Measurements from ENCODE around the gene BRPF3. TPM values are rescaled to one million over a fixed set of nuclear protein-coding genes. Genes with fewer than 3 reads are reported as not detected.

The BRPF3 gene
- total RNA-seq, 1 experiment from 2014 or later, result 43.4 TPM

DNA sequence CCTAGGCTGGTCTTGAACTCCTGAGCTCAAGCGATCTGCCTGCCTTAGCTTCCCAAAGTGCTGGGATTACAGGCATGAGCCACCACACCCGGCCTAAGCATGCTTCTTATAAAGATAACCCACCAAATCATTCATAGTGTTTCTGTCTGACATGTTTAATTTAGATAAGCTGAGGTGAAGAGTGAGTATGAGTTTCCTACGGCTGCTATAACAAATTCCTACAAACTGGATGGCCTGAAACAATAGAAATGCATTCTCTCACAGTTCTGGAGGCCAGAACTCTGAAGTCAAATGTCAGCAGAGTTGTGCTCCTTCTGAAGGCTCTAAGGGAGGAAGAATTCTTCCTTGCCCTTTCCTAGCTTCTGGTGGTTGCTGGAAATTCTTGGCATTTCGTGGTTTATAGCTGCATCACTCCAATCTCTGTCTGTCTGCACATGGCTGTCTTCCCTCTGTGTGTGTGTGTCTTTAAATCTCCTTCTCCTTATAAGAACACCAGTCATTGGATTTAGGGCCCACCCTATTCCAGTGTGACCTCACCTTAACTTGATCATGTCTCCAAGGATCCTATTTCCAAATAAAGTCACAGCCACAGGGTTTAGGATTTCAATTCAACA lies 36.3 kb upstream of the BRPF3 start:
- Histone ChIP-seq H2BK5ac (ENCODE audit: insufficient read length, low read length) (no peak overlapping the region), H3K27ac (ENCODE audit: insufficient read length, low read depth, low read length) (no peak overlapping the region), H4K8ac (replicated peaks; ENCODE audit: insufficient read length, low read depth, low read length) (no peak overlapping the region), H4K5ac (ENCODE audit: insufficient read length, low read depth, low read length) (no peak overlapping the region), H3T11ph (ENCODE audit: low read length) (no peak overlapping the region), H3K18ac (ENCODE audit: insufficient read length, low read depth, low read length) (no peak overlapping the region), H3K27me3 (ENCODE audit: insufficient read depth, low read length) (no peaks in the 10 kb centered on the region), H3K4me1 (ENCODE audit: insufficient read depth, low read length) (no peaks in the 10 kb centered on the region), H2AK5ac (ENCODE audit: insufficient read length, low read length) (no peak overlapping the region), H3K56ac (ENCODE audit: insufficient read length, low read depth, low read length) (no peak overlapping the region), H3K9ac (ENCODE audit: extremely low read depth, insufficient read length, low read length) (no peak overlapping the region), H2BK12ac (ENCODE audit: insufficient read length, low read depth, low read length) (no peak overlapping the region), H3K4me2 (ENCODE audit: insufficient read depth, insufficient read length, low read length) (no peak overlapping the region), H2AFZ (ENCODE audit: low read length) (no peak overlapping the region), H2BK20ac (ENCODE audit: low read depth, low read length, poor library complexity, severe bottlenecking) (no peak overlapping the region), H4K20me1 (ENCODE audit: control insufficient read depth, insufficient read depth, insufficient read length) (no peaks in the 10 kb centered on the region), H3K79me2 (ENCODE audit: insufficient read depth, low read length) (no peaks in the 10 kb centered on the region), H3K23me2 (ENCODE audit: insufficient read length, low read depth, low read length, poor library complexity, severe bottlenecking) (no peaks in the 10 kb centered on the region), H3K4ac (ENCODE audit: low read depth, low read length) (no peak overlapping the region), H4K91ac (ENCODE audit: insufficient read length, low read depth, low read length) (no peak overlapping the region), H3K23ac (ENCODE audit: insufficient read length, low read depth, low read length) (no peak overlapping the region), H3K14ac (ENCODE audit: insufficient read depth, low read length) (no peak overlapping the region), H3K79me1 (ENCODE audit: insufficient read depth, low read depth, low read length, poor library complexity, severe bottlenecking) (no peaks in the 10 kb centered on the region), H3K9me3 (ENCODE audit: control insufficient read depth, low read depth, low read length) (no peaks in the 10 kb centered on the region), H2BK15ac (ENCODE audit: low read depth, low read length) (no peak overlapping the region), H2BK120ac (ENCODE audit: low read depth, low read length, poor library complexity, severe bottlenecking) (no peak overlapping the region)
- no peak for DNase-seq
- H3K36me3 Mint-ChIP-seq (ENCODE audit: insufficient read depth in 1 of 3, low read depth in 3 of 3), result no peaks in the 10 kb centered on the region
- no CpG with 5 or more reads among the region's 4 CpGs for WGBS (ENCODE audit: extremely low coverage, insufficient read length, low lambda C conversion rate)
- H3K27me3 Mint-ChIP-seq (ENCODE audit: low read depth), result no peaks in the 10 kb centered on the region
- no peak overlapping the region for H3K4me3 Mint-ChIP-seq
- H3K4me1 Mint-ChIP-seq, result peaks cover 0 to 2% of the 10 kb centered on the region in 2 experiments; a peak in 1 of 4 replicates
- H3K9me3 Mint-ChIP-seq, result peaks cover 4 to 15% of the 10 kb centered on the region in 2 experiments; a peak in 4 of 5 replicates
- H3K27ac Mint-ChIP-seq, result no peak overlapping the region
- no peak for TF ChIP-seq CTCF (conservative IDR thresholded peaks at IDR 0.05)

Data from H9 (cell line).